Measurements from ENCODE around the gene ACSL4.
A peak's percentile ranks its signal among the peaks of the same experiment; 100 is the strongest.

ACSL4 gene

GRCh38 chrX:109774136-109774535 is 41.1 kb upstream of the ACSL4 start:
- H3K4me3 ChIP-seq (replicated peaks in 1 of 2; ENCODE audit: low read depth in 2 of 2, low read length in 2 of 2): no peak overlapping the region
- TF ChIP-seq CTCF (IDR thresholded peaks at IDR 0.05; ENCODE audit: low read depth, low read length): no peak

DNA sequence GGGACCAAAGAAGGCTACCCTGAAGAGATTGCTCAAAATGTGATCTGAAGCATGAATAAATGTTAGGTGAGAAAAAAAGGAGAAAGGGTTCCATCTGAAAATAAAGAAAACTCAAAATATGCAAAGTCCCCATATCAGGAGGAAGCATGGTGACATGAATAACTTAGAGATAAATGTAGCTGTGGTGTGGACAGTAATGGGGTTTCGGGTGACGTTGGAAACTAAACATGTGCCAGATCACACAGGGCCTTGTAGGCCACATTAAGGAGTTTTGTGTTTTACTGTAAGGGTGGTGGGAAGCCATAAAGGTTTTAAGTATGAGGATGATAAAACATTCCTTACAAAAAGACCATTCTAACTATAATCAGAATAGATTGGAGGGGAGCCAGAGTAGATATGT is 40.3 kb upstream of the ACSL4 start:
- no peak overlapping the region for H3K4me3 ChIP-seq (replicated peaks in 1 of 2; ENCODE audit: low read depth in 2 of 2, low read length in 2 of 2)
- TF ChIP-seq CTCF (IDR thresholded peaks at IDR 0.05; ENCODE audit: low read depth, low read length): no peak
- DNase-seq (ENCODE audit: low read depth in 2 of 2): no peak

More at GRCh38 chrX:109774136-109774535, 41.1 kb upstream of the ACSL4 start:
- peak; percentile 57 to 60 for DNase-seq (ENCODE audit: low read depth in 2 of 2)

DNA sequence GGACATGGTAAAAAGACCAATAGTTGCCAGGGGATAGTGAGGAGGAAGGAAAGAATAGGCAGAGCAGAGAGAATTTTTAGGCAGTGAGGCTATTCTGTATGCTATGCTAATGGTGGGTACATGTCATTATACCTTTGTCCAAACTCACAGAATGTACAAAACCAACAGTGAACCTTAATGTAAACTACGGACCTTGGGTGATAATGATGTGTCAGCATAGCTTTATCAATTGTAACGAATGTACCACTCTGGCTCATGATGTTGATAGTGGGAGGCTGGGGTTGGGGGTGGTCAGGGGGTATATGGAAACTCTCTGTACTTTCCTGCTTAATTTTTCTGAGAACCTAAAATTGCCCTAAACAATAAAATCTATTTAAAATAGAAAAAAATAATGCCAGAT is 37.7 kb upstream of the ACSL4 start:
- no peak overlapping the region for H3K4me3 ChIP-seq (replicated peaks in 1 of 2; ENCODE audit: low read depth in 2 of 2, low read length in 2 of 2)
- no peak for TF ChIP-seq CTCF (IDR thresholded peaks at IDR 0.05; ENCODE audit: low read depth, low read length)
- no peak for DNase-seq (ENCODE audit: low read depth in 2 of 2)

- H3K4me3 ChIP-seq (replicated peaks in 1 of 2; ENCODE audit: low read depth in 2 of 2, low read length in 2 of 2): no peak overlapping the region
- TF ChIP-seq CTCF (IDR thresholded peaks at IDR 0.05; ENCODE audit: low read depth, low read length): no peak
- no peak for DNase-seq (ENCODE audit: low read depth in 2 of 2)
These were observed 27.8 kb upstream of the ACSL4 start for GRCh38 chrX:109760922-109761250.

DNA sequence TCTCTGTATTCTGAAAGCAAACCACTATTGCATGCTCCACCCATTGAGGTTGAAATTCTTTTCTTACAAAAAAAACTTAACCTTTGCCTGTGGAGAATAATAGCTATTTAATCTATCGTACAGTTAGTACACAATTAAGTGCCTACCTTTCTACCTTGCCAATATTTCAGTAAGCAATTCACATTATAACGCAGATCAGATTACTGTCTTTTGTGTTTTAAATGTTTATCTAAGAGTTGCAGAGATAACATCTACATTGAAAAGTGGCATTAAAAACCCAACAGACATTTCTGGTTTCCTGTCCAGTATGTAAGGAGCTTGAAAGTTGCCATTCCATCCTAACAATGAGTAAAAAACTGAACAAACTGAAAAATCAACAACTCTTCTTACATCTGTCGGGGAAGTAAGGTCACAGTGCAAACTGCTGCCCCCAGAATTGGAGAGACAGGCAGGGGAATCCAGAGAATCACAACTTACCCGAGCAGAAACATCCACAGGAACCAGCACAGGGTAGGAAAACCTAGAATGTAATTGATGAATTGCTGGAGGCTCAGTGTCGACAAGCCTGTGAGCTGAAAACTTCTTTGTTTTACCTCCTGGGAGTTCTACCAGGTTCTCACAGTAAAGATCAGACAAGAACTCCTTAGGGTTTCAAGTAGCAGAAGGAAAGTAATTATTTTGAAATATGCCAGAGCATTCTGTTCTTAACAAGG is 27.3 kb upstream of the ACSL4 start:
- H3K4me3 ChIP-seq (replicated peaks in 1 of 2; ENCODE audit: low read depth in 2 of 2, low read length in 2 of 2): no peak overlapping the region
- no peak for DNase-seq (ENCODE audit: low read depth in 2 of 2)
- TF ChIP-seq CTCF (IDR thresholded peaks at IDR 0.05; ENCODE audit: low read depth, low read length): no peak

DNA sequence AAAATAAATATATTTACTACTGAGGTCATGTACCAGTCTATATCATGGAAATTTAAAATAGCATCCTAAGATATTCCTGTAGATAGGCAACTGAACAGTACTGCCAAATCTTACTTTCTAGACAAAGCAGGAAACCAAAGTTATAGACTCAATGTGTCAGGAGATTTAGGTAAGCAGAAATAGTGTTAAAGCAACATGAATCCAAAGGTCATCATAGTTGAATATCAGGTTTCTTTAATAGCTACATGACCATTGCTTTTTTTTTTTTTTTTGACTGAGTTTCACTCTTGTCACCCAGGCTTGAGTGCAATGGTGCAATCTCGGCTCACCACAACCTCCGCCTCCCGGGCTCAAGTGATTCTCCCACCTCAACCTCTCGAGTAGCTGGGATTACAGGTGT is 20.2 kb upstream of the ACSL4 start:
- no peak overlapping the region for H3K4me3 ChIP-seq (replicated peaks in 1 of 2; ENCODE audit: low read depth in 2 of 2, low read length in 2 of 2)
- no peak for DNase-seq (ENCODE audit: low read depth in 2 of 2)
- TF ChIP-seq CTCF (IDR thresholded peaks at IDR 0.05; ENCODE audit: low read depth, low read length): no peak

DNA sequence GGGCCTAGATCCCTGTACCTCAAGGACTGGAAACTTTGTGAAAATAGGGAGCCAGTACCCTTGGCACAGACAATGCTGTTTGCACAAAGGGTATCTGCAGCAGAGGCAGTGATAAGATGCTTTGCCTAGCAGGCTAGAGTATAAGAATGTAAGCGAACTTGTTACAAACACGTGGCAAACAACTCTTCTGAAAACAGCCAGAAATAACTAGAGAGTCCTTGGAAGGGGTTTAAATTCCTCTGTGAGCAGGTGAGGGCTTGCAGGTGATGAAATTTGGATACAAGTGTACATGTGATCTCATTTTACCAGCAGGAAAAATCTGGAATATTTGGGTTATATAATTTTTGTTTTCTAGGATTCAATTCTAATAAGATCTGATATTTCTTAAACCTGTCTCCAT is 18.6 kb upstream of the ACSL4 start:
- no peak overlapping the region for H3K4me3 ChIP-seq (replicated peaks in 1 of 2; ENCODE audit: low read depth in 2 of 2, low read length in 2 of 2)
- TF ChIP-seq CTCF (IDR thresholded peaks at IDR 0.05; ENCODE audit: low read depth, low read length): no peak
- no peak for DNase-seq (ENCODE audit: low read depth in 2 of 2)
